H1 (cell line): Measurements from ENCODE around the gene ANKMY2. TPM values are rescaled to one million over a fixed set of nuclear protein-coding genes. Genes with fewer than 3 reads are reported as not detected.

ENCODE experiments used
- CTCF ChIA-PET: fragments of 300-600 bp; sonication (Branson Sonifier 250); formaldehyde crosslinking; loops from one replicate; lab custom pipeline; 2021; ENCODE audit not compliant: partially characterized antibody; lab: Charles Lee
- POLR2A ChIA-PET: fragments of 300-600 bp; sonication (Branson Sonifier 250); formaldehyde crosslinking; loops from one replicate; lab custom pipeline; 2021; ENCODE audit warnings: inconsistent platforms; ENCODE audit not compliant: partially characterized antibody; lab: Charles Lee
- DNase-seq, 2 experiments: peaks; one replicate each; pipeline versions ENCODE4 v3.0.0 to v3.0.0-alpha.2; 2010 to 2022; ENCODE audit warnings: low spot score in 2 of 2, low read depth in 1 of 2, mixed read lengths in 1 of 2
- FAIRE-seq: peaks from 2 replicates; lab custom pipeline; 2011; peaks lifted over from hg19 to GRCh38; lab: Jason Lieb, UNC
- H2AFZ ChIP-seq: 2 replicates; pipeline ENCODE4 v1.8.1; 2012; ENCODE audit warnings: low read length, inconsistent platforms
- H2AK5ac ChIP-seq: 2 replicates; pipeline ENCODE4 v1.6.1; 2013; ENCODE audit warnings: low read depth, low read length
- H2BK120ac ChIP-seq: replicated peaks from 2 replicates; pipeline ENCODE3; 2013; ENCODE audit warnings: low read depth, low read length, inconsistent platforms
- H2BK12ac ChIP-seq: 2 replicates; pipeline ENCODE4 v1.6.1; 2013; ENCODE audit warnings: low read depth, low read length
- H2BK15ac ChIP-seq: 2 replicates; pipeline ENCODE4 v1.6.1; 2013; ENCODE audit warnings: low read length
- H2BK20ac ChIP-seq: 2 replicates; pipeline ENCODE4 v1.6.1; 2013; ENCODE audit warnings: low read length
- H2BK5ac ChIP-seq: 2 replicates; pipeline ENCODE4 v1.6.1; 2013; ENCODE audit warnings: low read depth, low read length
- H3K14ac ChIP-seq: 2 replicates; pipeline ENCODE4 v1.6.1; 2013; ENCODE audit warnings: inconsistent platforms; ENCODE audit not compliant: insufficient read length
- H3K18ac ChIP-seq: 2 replicates; pipeline ENCODE4 v1.6.1; 2013; ENCODE audit warnings: low read length; ENCODE audit errors: extremely low read depth
- H3K23ac ChIP-seq: 2 replicates; pipeline ENCODE4 v1.6.1; 2013; ENCODE audit warnings: inconsistent platforms; ENCODE audit not compliant: insufficient read length
- H3K23me2 ChIP-seq: 2 replicates; pipeline ENCODE4 v1.6.1; 2013; ENCODE audit warnings: low read depth, low read length
- H3K27ac ChIP-seq: 2 replicates; pipeline ENCODE4 v1.6.1; 2011; ENCODE audit warnings: low read depth, low read length, inconsistent platforms
- H3K27me3 ChIP-seq, 4 experiments: replicated peaks in 1 of 4; 1 replicate in 1 of 4; 2 replicates in 3 of 4; pipeline versions ENCODE4 v1.6.1 to v1.8.1; 2011 to 2013; ENCODE audit warnings: low read length in 3 of 4, mild to moderate bottlenecking in 3 of 4, inconsistent platforms in 2 of 4, mixed read lengths in 2 of 4, moderate library complexity in 1 of 4; ENCODE audit not compliant: control insufficient read depth in 3 of 4, insufficient read depth in 3 of 4; ENCODE audit errors: extremely low read depth in 1 of 4
- H3K36me3 ChIP-seq, 4 experiments: 2 replicates each; pipeline versions ENCODE4 v1.6.1 to v1.8.1; 2011 to 2013; ENCODE audit warnings: mild to moderate bottlenecking in 4 of 4, low read length in 3 of 4, moderate library complexity in 2 of 4, control low read depth in 1 of 4, inconsistent platforms in 1 of 4; ENCODE audit not compliant: insufficient read depth in 4 of 4, control insufficient read depth in 2 of 4
- H3K4ac ChIP-seq: replicated peaks from 2 replicates; pipeline ENCODE3; 2013; ENCODE audit warnings: low read length, low read depth, mixed read lengths, inconsistent platforms; ENCODE audit not compliant: insufficient read length
- H3K4me1 ChIP-seq, 4 experiments: replicated peaks in 1 of 4; 1 replicate in 1 of 4; 2 replicates in 3 of 4; pipeline versions ENCODE4 v1.6.1 to v1.8.1; 2011 to 2013; ENCODE audit warnings: low read length in 3 of 4, inconsistent platforms in 2 of 4, mixed read lengths in 1 of 4; ENCODE audit not compliant: insufficient read depth in 4 of 4, control insufficient read depth in 3 of 4
- H3K4me2 ChIP-seq, 2 experiments: 2 replicates each; pipeline versions ENCODE4 v1.6.1 to v1.8.1; 2011 to 2013; ENCODE audit warnings: low read depth in 2 of 2, low read length in 2 of 2, control low read depth in 1 of 2, inconsistent platforms in 1 of 2, mild to moderate bottlenecking in 1 of 2; ENCODE audit not compliant: insufficient read depth in 1 of 2
- H3K4me3 ChIP-seq, 4 experiments: fragments of 200-600, 300-600 bp in 1 of 4; sonication (generic), shearing (Covaris generic), sonication (Bioruptor Twin) in 1 of 4; 2 replicates each; pipeline versions ENCODE4 v1.5.1 to v1.8.1; 2011 to 2016; ENCODE audit warnings: low read length in 4 of 4, low read depth in 3 of 4, control low read depth in 2 of 4, inconsistent platforms in 2 of 4, mild to moderate bottlenecking in 2 of 4, mixed read lengths in 1 of 4, moderate library complexity in 1 of 4; ENCODE audit not compliant: insufficient read depth in 2 of 4; ENCODE audit errors: extremely low read depth in 1 of 4
- H3K56ac ChIP-seq: replicated peaks from 2 replicates; pipeline ENCODE3; 2013; ENCODE audit warnings: low read depth, mild to moderate bottlenecking, mixed read lengths, low read length, inconsistent platforms; ENCODE audit not compliant: insufficient read length
- H3K79me1 ChIP-seq: 2 replicates; pipeline ENCODE4 v1.6.1; 2013; ENCODE audit warnings: low read depth, low read length, control low read depth
- H3K79me2 ChIP-seq, 2 experiments: 2 replicates each; pipeline versions ENCODE4 v1.6.1 to v1.8.1; 2012 to 2013; ENCODE audit warnings: low read length in 2 of 2, mild to moderate bottlenecking in 2 of 2, inconsistent platforms in 1 of 2; ENCODE audit not compliant: insufficient read depth in 2 of 2, control insufficient read depth in 1 of 2
- H3K9ac ChIP-seq, 4 experiments: replicated peaks in 1 of 4; 1 replicate in 1 of 4; 2 replicates in 3 of 4; pipeline versions ENCODE4 v1.6.1 to v1.8.1; 2011 to 2013; ENCODE audit warnings: low read depth in 3 of 4, low read length in 3 of 4, control low read depth in 2 of 4, mild to moderate bottlenecking in 2 of 4, moderate library complexity in 2 of 4, inconsistent platforms in 1 of 4; ENCODE audit errors: extremely low read depth in 1 of 4
- H3K9me3 ChIP-seq, 2 experiments: 2 replicates each; pipeline versions ENCODE4 v1.6.1 to v1.8.1; 2012 to 2013; ENCODE audit warnings: mild to moderate bottlenecking in 2 of 2, moderate library complexity in 2 of 2, control low read depth in 1 of 2, inconsistent platforms in 1 of 2, low read depth in 1 of 2, low read length in 1 of 2, mixed read lengths in 1 of 2; ENCODE audit not compliant: insufficient read depth in 2 of 2
- H4K20me1 ChIP-seq, 2 experiments: replicated peaks in 1 of 2; 2 replicates each; pipeline versions ENCODE3 to v1.8.1; 2011 to 2013; ENCODE audit warnings: inconsistent platforms in 2 of 2, low read length in 2 of 2, mild to moderate bottlenecking in 1 of 2; ENCODE audit not compliant: insufficient read depth in 2 of 2, control insufficient read depth in 1 of 2
- H4K5ac ChIP-seq: 2 replicates; pipeline ENCODE4 v1.6.1; 2013; ENCODE audit warnings: low read length, low read depth, mixed read lengths, inconsistent platforms; ENCODE audit not compliant: insufficient read length
- H4K8ac ChIP-seq: 2 replicates; pipeline ENCODE4 v1.8.0; 2013; ENCODE audit warnings: mild to moderate bottlenecking, moderate library complexity, low read length, inconsistent platforms; ENCODE audit not compliant: insufficient read depth; ENCODE audit errors: extremely low read depth
- H4K91ac ChIP-seq: replicated peaks from 2 replicates; pipeline ENCODE3; 2013; ENCODE audit warnings: low read length, mixed read lengths, inconsistent platforms; ENCODE audit not compliant: insufficient read length
- EZH2 ChIP-seq: fragments of 200-600 bp; sonication (generic); IDR thresholded peaks from 2 replicates; pipeline ENCODE4 v1.7.1; 2012; ENCODE audit warnings: low read depth, mild to moderate bottlenecking, moderate library complexity, low read length, inconsistent platforms; ENCODE audit not compliant: severe bottlenecking
- JUN ChIP-seq: IDR thresholded peaks from 2 replicates; pipeline ENCODE4 v1.6.1; 2011; ENCODE audit warnings: low read depth, mild to moderate bottlenecking, improper control_type of control experiment, low read length
- KDM4A ChIP-seq: IDR thresholded peaks from one replicate; pipeline ENCODE4 v1.7.1; 2012; ENCODE audit warnings: low read depth, mild to moderate bottlenecking, moderate library complexity, low read length, inconsistent platforms; ENCODE audit not compliant: severe bottlenecking
- MAFK ChIP-seq: IDR thresholded peaks from 2 replicates; pipeline ENCODE4 v1.6.1; 2012; ENCODE audit warnings: low read depth, mild to moderate bottlenecking, improper control_type of control experiment, low read length
- NANOG ChIP-seq: IDR thresholded peaks from 2 replicates; pipeline ENCODE4 v1.6.1; 2011; ENCODE audit warnings: low read length, low read depth, mild to moderate bottlenecking, inconsistent platforms; ENCODE audit not compliant: insufficient read depth, poor library complexity, severe bottlenecking
- RAD21 ChIP-seq, 2 experiments: IDR thresholded peaks in 1 of 2; conservative IDR thresholded peaks in 1 of 2; 2 replicates each; pipeline ENCODE4 v1.6.1; 2011; ENCODE audit warnings: low read depth in 2 of 2, low read length in 2 of 2, improper control_type of control experiment in 1 of 2, inconsistent platforms in 1 of 2, mild to moderate bottlenecking in 1 of 2, moderate library complexity in 1 of 2
- RFX5 ChIP-seq: IDR thresholded peaks from 2 replicates; pipeline ENCODE4 v1.6.1; 2011; ENCODE audit warnings: low read depth, low read length, improper control_type of control experiment, borderline replicate concordance
- SIRT6 ChIP-seq: IDR thresholded peaks from one replicate; pipeline ENCODE4 v1.7.1; 2012; ENCODE audit warnings: low read length, inconsistent platforms
- SRF ChIP-seq: IDR thresholded peaks from 2 replicates; pipeline ENCODE4 v1.6.1; 2011; ENCODE audit warnings: mild to moderate bottlenecking, low read depth, low read length, moderate library complexity
- SUZ12 ChIP-seq: fragments of 200-600 bp; sonication (generic); IDR thresholded peaks from 2 replicates; pipeline ENCODE4 v1.6.1; 2012; ENCODE audit warnings: mild to moderate bottlenecking, inconsistent platforms, low read length, moderate library complexity, mixed read lengths
- TBP ChIP-seq: IDR thresholded peaks from 2 replicates; pipeline ENCODE4 v1.6.1; 2011; ENCODE audit warnings: low read depth, low read length, improper control_type of control experiment
- TCF12 ChIP-seq: IDR thresholded peaks from 2 replicates; pipeline ENCODE4 v1.6.1; 2011; ENCODE audit warnings: low read depth, mild to moderate bottlenecking, low read length
- ZNF274 ChIP-seq: IDR thresholded peaks from 2 replicates; pipeline ENCODE4 v1.7.0; 2012; ENCODE audit warnings: low read length, borderline replicate concordance; ENCODE audit errors: extremely low read depth
- WGBS, 2 experiments: shearing (Covaris generic) in 1 of 2; methylation state at CpG; one replicate each; pipeline versions ENCODE4 v1.1.6 to v1.1.7; 2013 to 2015; ENCODE audit warnings: low lambda C conversion rate in 2 of 2, mixed read lengths in 2 of 2, inconsistent platforms in 1 of 2, low coverage in 1 of 2, missing lambda C conversion rate in 1 of 2; ENCODE audit not compliant: insufficient replicate concordance in 2 of 2, insufficient coverage in 1 of 2, insufficient read length in 1 of 2; ENCODE audit errors: extremely low coverage in 1 of 2, missing lambda C conversion rate in 1 of 2; 5-methylcytosine and 5-hydroxymethylcytosine counted together
- polyA plus RNA-seq, 7 experiments: library from polyadenylated mRNA; depleted of rRNA in 3 of 7; stranded (reverse) in 5 of 7; unstranded in 2 of 7; fragments of >200 nt in 5 of 7; fragments of 200-250 nt in 2 of 7; gene quantifications; 1 replicate in 5 of 7; 2 replicates in 1 of 7; 4 replicates in 1 of 7; pipeline versions ENCODE4 v1.2.1 to v1.2.3, GENCODE V29; 2011 to 2013; ENCODE audit warnings: missing spikeins in 2 of 7, mixed read lengths in 2 of 7
- total RNA-seq: library from RNA; stranded (reverse); fragmentation: NEBNext Ultra II Directional; extraction: Animal tissue kit (Norgen Biotek cat#: 25700); gene quantifications from 2 replicates; pipeline ENCODE4 v1.2.1, GENCODE V29; 2021

Gene ANKMY2
- total and polyA plus RNA-seq, 2 of the 8 experiments (the other 6 are each of a cell fraction or from before 2014, with no cell fraction given) = 5.2 to 9.3 TPM

DNA sequence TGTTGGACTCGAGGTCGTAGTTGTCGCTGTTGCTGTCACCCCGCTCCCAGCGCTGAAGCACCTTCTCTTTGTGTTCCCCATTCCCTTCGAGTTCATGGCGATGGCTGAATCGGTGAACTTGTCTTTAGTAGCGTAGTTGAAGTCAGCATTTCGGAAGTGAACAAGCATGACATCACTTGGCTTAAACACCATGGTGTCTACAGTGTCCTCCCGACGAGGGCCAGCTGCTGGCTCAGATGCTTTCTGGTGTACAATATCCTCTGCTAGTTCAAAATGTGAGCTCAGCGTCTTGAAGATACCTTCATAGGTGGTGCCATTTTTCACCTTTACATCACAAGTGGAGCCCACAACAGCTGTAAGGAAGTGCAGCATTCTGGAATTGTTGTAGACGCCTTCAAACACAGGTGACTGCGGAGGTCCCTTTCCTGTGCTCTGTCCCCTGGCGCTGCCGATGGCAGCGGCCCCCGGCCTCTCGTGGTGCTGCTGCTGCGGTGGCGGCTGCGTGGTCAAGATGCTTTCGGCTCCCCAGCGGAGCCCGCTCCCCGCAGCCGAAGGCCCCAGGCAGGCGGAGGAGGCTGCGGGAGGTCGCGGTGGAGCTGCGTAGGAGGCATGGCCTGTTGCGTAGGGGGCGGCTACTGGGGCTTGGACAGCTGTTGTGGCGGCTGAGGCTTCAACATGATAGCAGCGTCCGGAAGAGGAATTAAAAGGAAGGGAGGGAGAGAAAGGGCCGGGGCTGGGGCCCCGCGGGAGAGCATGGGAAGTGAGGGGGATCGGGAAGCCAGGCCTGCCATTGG is 59.3 kb downstream of the ANKMY2 start:
- Histone ChIP-seq H3K79me1 (no peaks in the 10 kb centered on the region), H3K27me3 (no peaks in the 10 kb centered on the region), H3K79me2 (no peaks in the 10 kb centered on the region), H3K4me1 (no peaks in the 10 kb centered on the region), H3K36me3 (no peaks in the 10 kb centered on the region), H3K4ac (no peak overlapping the region), H4K91ac (no peak overlapping the region), H3K56ac (no peak overlapping the region), H3K4me3 (no peak overlapping the region), H2BK15ac (no peak overlapping the region), H2BK5ac (no peak overlapping the region), H3K23ac (no peak overlapping the region), H3K27ac (no peak overlapping the region), H2BK20ac (no peak overlapping the region), H3K4me2 (no peak overlapping the region), H3K18ac (no peak overlapping the region), H3K9me3 (0 out of 4 replicates have a peak, but pooled peaks cover 0 to 3% of the 10 kb centered on the region in 2 experiments), H2AK5ac (no peak overlapping the region), H4K20me1 (no peaks in the 10 kb centered on the region), H2AFZ (no peak overlapping the region), H3K9ac (no peak overlapping the region), H4K8ac (no peak overlapping the region), H3K23me2 (no peaks in the 10 kb centered on the region), H3K14ac (no peak overlapping the region), H2BK12ac (no peak overlapping the region), H2BK120ac (no peak overlapping the region), H4K5ac (no peak overlapping the region)
- FAIRE-seq (no peak), DNase-seq (no peak)
- ChIA-PET POLR2A (no interaction called here), CTCF (interaction anchor here (0.7 to 2.4 kb wide), 5 partner anchors 8 to 253 kb away, joined by 3 to 7 read pairs (median 3); no protein-coding TSS in a partner anchor)
- 95% methylated on average over 28 of the region's 42 CpGs; no CpG with 5 or more reads in 1 of the 2 experiments for WGBS, 2 experiments
- TF ChIP-seq TBP = no peak
- TF ChIP-seq SUZ12 = no peak
- TF ChIP-seq TCF12 = no peak
- no peak for TF ChIP-seq KDM4A
- no peak for TF ChIP-seq RFX5
- TF ChIP-seq RAD21 (IDR thresholded peaks at IDR 0.05 in 1 of 2, conservative IDR thresholded peaks at IDR 0.05 in 1 of 2; ENCODE audit: low read depth in 2 of 2, low read length in 2 of 2) = no peak
- TF ChIP-seq SIRT6 = no peak
- TF ChIP-seq SRF = no peak
- no peak for TF ChIP-seq EZH2
- no peak for TF ChIP-seq MAFK
- no peak for TF ChIP-seq NANOG
- TF ChIP-seq JUN = no peak
- no peak for TF ChIP-seq ZNF274
